ENCODE measurements around the gene MGME1. TPM values are rescaled to one million over a fixed set of nuclear protein-coding genes. Genes with fewer than 3 reads are reported as not detected.
A peak's percentile ranks its signal among the peaks of the same experiment; 100 is the strongest.

Gene MGME1
- total RNA-seq, 1 experiment from 2014 or later, result 24.0 TPM

DNA sequence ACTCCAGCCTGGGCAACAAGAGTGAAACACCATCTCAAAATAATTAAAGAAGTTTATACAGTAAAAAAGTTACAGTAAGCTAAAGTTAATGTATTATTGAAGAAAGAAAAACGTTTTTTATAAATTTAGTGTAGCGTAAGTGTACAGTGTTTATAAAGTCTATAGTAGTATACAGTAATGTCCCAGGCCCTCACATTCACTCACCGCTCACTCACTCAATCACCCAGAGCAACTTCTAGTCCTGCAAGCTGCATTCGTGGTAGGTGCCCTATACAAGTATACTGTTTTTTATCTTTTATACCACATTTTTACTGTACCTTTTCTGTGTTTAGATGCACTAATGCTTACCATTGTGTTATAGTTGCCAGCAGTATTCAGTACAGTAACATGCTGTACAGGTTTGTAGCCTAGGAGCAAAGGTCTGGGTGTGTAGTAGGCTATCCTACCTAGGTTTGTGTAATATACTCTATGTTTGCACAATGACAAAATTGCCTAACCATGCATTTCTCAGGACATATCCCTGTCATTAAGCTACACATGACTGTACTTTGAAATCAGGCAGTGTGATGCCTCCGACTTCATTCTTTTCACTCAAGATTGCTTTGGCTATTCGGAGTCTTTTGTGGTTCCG is 16.7 kb downstream of the MGME1 start:
- Mint-ChIP-seq H3K36me3 (ENCODE audit: insufficient read depth, unreplicated experiment) (peaks cover 49% of the 10 kb centered on the region), H3K27me3 (ENCODE audit: insufficient read depth, unreplicated experiment) (no peaks in the 10 kb centered on the region), H3K27ac (ENCODE audit: low read depth, unreplicated experiment) (no peak overlapping the region), H3K9me3 (ENCODE audit: unreplicated experiment) (no peaks in the 10 kb centered on the region), H3K4me1 (ENCODE audit: insufficient read depth, unreplicated experiment) (no peaks in the 10 kb centered on the region), H3K4me3 (ENCODE audit: unreplicated experiment) (no peak overlapping the region)
- BruUV-seq (replicated peaks), result no TSS peak
- no peak for DNase-seq (ENCODE audit: unreplicated experiment)
- intact Hi-C loops (cut with micrococcal nuclease), result no loop called here
- TF ChIP-seq, protein P1, sequence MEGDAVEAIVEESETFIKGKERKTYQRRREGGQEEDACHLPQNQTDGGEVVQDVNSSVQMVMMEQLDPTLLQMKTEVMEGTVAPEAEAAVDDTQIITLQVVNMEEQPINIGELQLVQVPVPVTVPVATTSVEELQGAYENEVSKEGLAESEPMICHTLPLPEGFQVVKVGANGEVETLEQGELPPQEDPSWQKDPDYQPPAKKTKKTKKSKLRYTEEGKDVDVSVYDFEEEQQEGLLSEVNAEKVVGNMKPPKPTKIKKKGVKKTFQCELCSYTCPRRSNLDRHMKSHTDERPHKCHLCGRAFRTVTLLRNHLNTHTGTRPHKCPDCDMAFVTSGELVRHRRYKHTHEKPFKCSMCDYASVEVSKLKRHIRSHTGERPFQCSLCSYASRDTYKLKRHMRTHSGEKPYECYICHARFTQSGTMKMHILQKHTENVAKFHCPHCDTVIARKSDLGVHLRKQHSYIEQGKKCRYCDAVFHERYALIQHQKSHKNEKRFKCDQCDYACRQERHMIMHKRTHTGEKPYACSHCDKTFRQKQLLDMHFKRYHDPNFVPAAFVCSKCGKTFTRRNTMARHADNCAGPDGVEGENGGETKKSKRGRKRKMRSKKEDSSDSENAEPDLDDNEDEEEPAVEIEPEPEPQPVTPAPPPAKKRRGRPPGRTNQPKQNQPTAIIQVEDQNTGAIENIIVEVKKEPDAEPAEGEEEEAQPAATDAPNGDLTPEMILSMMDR (IDR thresholded peaks at IDR 0.05; ENCODE audit: unreplicated experiment), result no peak
- ChIA-PET POLR2A (interaction anchor here (0.5 to 7.9 kb wide), 4 partner anchors 16 to 308 kb away, joined by 3 to 100 read pairs (median 4); partner anchors contain the start of genes MGME1 and SNX5), CTCF (interaction anchor here (0.7 to 7.5 kb wide), 11 partner anchors 8 to 480 kb away, joined by 3 to 64 read pairs (median 3); no protein-coding TSS in a partner anchor)

DNA sequence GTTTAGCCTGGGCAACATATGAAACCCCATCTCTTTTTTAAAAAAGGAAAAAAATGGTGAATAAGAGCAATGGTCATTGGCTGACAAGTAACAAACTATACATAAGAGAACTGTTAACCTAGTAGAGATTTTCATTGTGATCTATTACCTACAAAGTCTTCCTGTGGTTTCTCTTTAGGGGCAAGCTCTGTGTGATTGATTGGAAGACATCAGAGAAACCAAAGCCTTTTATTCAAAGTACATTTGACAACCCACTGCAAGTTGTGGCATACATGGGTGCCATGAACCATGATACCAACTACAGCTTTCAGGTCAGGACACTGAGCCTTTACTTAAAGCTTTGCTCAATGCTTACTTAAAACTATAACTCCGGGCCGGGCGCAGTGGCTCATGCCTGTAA is 19.2 kb downstream of the MGME1 start:
- no peak overlapping the region for H3K4me3 Mint-ChIP-seq (ENCODE audit: unreplicated experiment)
- no peak overlapping the region for H3K27ac Mint-ChIP-seq (ENCODE audit: low read depth, unreplicated experiment)
- BruUV-seq (replicated peaks), result no TSS peak
- no peak for DNase-seq (ENCODE audit: unreplicated experiment)
- POLR2A ChIA-PET, result interaction anchor here (1.0 to 7.9 kb wide), 3 partner anchors 11 to 30 kb away, joined by 3 to 100 read pairs (median 4); partner anchors contain the start of genes MGME1 and SNX5
- no peaks in the 10 kb centered on the region for H3K27me3 Mint-ChIP-seq (ENCODE audit: insufficient read depth, unreplicated experiment)
- TF ChIP-seq, protein P1 (IDR thresholded peaks at IDR 0.05; ENCODE audit: unreplicated experiment), result no peak
- H3K36me3 Mint-ChIP-seq (ENCODE audit: insufficient read depth, unreplicated experiment), result peaks cover 49% of the 10 kb centered on the region
- intact Hi-C loops (cut with micrococcal nuclease), result no loop called here
- H3K4me1 Mint-ChIP-seq (ENCODE audit: insufficient read depth, unreplicated experiment), result no peaks in the 10 kb centered on the region
- H3K9me3 Mint-ChIP-seq (ENCODE audit: unreplicated experiment), result no peaks in the 10 kb centered on the region
- CTCF ChIA-PET, result interaction anchor here (0.7 to 7.5 kb wide), 4 partner anchors 9 to 30 kb away, joined by 3 to 64 read pairs (median 4); no protein-coding TSS in a partner anchor

- Mint-ChIP-seq H3K9me3 (ENCODE audit: unreplicated experiment) (no peaks in the 10 kb centered on the region), H3K27ac (ENCODE audit: low read depth, unreplicated experiment) (no peak overlapping the region), H3K4me1 (ENCODE audit: insufficient read depth, unreplicated experiment) (no peaks in the 10 kb centered on the region), H3K27me3 (ENCODE audit: insufficient read depth, unreplicated experiment) (no peaks in the 10 kb centered on the region), H3K36me3 (ENCODE audit: insufficient read depth, unreplicated experiment) (peaks cover 55% of the 10 kb centered on the region), H3K4me3 (ENCODE audit: unreplicated experiment) (no peak overlapping the region)
- intact Hi-C loops (cut with micrococcal nuclease), result loop anchor here (10.0 kb wide), 1 partner anchor 456 kb away; the partner anchor contains the start of gene BFSP1
- CTCF ChIA-PET, result interaction anchor here (0.5 to 2.7 kb wide), 11 partner anchors 17 to 1189 kb away, joined by 3 to 8 read pairs (median 3); no protein-coding TSS in a partner anchor
- TF ChIP-seq, protein P1 (IDR thresholded peaks at IDR 0.05; ENCODE audit: unreplicated experiment), result no peak
- TSS peak; percentile 48 for BruUV-seq (replicated peaks)
- no peak for DNase-seq (ENCODE audit: unreplicated experiment)
- POLR2A ChIA-PET, result interaction anchor here (0.6 to 2.6 kb wide), 6 partner anchors 11 to 576 kb away, joined by 3 to 9 read pairs (median 3); no protein-coding TSS in a partner anchor
These were observed 21.6 kb downstream of the MGME1 start for GRCh38 chr20:17990278-17990972.

GRCh38 chr20:17992224-17992637 is 23.4 kb downstream of the MGME1 start:
- Mint-ChIP-seq H3K9me3 (ENCODE audit: unreplicated experiment) (no peaks in the 10 kb centered on the region), H3K4me3 (ENCODE audit: unreplicated experiment) (no peak overlapping the region), H3K27ac (ENCODE audit: low read depth, unreplicated experiment) (no peak overlapping the region), H3K36me3 (ENCODE audit: insufficient read depth, unreplicated experiment) (peaks cover 47% of the 10 kb centered on the region), H3K27me3 (ENCODE audit: insufficient read depth, unreplicated experiment) (no peaks in the 10 kb centered on the region), H3K4me1 (ENCODE audit: insufficient read depth, unreplicated experiment) (peaks cover 6% of the 10 kb centered on the region)
- TF ChIP-seq, protein P1 (IDR thresholded peaks at IDR 0.05; ENCODE audit: unreplicated experiment), result no peak
- DNase-seq (ENCODE audit: unreplicated experiment), result no peak
- ChIA-PET POLR2A (interaction anchor here (1.0 to 2.6 kb wide), 3 partner anchors 22 to 450 kb away, joined by 3 to 9 read pairs (median 4); no protein-coding TSS in a partner anchor), CTCF (interaction anchor here (0.6 to 2.3 kb wide), 8 partner anchors 8 to 1895 kb away, joined by 3 to 8 read pairs (median 3); no protein-coding TSS in a partner anchor)
- no TSS peak for BruUV-seq (replicated peaks)
- intact Hi-C loops (cut with micrococcal nuclease), result loop anchor here (10.0 kb wide), 1 partner anchor 457 kb away; the partner anchor contains the start of gene BFSP1

All from MCF 10A (cell line).